RKO (cell line): ENCODE results near the gene METTL23.
"Not testable (repeated sequence)": the region's sequence is repeated elsewhere in the genome, so short reads cannot be mapped to it uniquely, and the experiment has no call there.

Source experiments
- DNase-seq: peaks from one replicate; pipeline ENCODE4 v3.0.0-alpha.2; 2016; ENCODE audit warnings: low spot score

Gene METTL23

DNA sequence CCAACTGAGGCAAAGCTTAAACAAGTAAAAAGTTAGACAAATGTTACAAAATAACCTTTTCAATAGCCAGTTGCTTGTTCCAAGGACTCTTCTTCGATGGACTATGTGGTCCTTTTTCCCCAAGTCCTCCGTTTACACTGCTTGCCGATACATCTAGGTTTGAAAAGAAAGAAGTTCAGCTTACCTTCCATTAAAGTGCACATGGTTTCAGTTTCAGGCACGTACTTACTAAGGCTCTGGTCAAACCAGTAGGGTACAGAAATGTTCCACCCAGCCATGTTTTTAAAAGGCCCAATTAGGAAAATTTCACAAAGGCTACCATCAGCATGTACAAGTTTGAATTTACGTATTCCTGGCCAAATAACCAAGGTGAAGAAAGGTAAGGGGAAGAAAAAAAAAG, 8.4 kb downstream of the METTL23 start:
- DNase-seq, result peak; percentile 66

DNA sequence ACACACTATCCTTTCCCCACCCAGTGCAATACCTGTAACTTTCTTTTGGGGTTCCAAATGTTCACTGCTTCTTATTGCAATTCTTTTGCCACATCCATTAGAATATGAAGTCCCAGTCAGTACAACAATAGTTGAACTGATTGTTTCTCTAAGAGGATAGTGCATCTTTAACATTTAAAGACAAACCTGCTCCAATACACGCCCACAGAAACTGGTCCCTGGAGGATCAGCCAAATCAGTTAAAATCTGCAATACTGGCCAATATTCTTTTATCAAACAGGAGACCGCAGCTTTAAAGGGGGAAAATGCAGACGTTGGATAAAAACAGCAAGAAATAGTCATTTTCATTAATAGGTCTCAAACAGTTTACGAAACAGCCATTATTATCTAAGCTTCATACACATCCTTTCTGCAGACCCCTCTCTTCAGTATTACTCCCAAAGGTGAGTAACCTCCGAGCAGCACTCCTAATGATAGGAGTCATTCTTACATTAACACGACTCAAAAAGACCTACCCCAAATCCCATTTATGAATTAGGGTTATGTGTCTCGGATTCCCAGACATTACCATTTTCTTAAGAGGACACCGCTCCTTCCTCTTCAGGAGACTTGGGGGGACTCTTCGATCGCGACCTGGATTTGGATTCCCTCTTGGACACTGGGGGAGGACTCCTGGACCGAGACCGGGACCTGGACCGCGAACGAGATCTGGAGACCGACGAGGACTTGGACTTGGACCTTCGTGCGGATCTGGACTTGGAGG, 9.1 kb downstream of the METTL23 start:
- DNase-seq, result peak; percentile 52

DNA sequence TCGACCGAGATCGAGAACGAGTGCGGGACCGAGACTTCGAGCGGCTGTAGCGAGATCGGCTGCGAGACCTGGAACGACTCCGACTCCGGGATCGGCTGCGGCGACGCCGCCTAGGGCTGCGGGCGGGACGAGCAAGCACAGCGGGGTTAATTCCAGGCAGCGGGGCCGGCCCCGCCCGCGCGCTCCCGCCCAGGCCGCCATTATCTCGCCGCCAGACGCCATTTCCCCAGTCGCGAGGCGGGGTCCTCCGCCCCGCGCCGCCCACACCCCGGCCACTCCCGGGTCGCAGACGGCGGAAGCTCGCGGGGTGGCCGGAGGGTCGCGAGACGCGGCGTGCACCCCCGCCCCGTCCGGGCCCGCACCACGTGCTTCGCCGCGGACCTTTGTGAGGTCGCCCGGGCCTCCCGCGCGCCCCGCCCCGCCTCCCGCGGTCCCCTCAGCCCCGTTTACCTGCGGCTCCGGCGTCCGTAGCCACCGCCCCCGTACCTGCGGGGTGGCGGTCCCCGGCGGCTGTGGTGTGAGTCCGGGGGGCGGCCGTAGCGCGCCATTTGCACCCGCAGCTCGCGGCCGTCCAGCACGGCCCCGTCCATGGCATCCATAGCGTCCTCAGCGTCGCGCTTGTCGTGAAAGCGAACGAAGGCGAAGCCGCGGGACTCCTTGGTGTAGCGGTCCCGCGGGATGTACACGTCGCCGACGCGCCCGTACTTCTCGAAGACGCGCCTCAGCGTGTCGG, 9.9 kb downstream of the METTL23 start:
- no peak for DNase-seq

DNA sequence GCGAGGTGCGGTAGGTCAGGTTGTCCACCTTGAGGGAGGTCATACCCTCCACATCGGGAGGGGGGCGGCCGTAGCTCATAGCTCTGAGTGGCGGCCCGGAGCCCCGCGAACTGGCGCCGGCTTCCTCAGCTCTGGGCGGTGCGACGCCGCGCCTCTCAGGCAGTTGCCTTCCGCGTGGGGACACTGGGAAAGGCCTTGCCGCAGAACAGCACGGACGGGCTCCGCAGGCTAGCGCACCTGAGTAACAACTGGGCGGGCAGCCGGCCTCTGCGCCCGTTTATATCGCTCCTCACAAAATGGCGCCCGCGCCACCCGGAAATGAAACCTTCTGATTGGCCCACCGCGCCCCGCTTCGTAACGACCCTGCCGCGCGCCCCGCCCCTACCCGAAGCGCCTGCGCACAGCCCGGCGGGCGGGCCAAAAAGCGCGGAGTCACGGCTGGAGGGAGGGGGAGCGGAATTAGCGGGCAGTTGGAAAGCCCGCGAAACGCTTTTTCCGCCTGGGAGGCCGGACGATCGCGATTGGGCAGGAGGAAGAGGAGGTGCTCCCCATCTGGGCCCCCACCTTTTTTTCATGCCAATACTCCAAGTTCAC, 10.5 kb downstream of the METTL23 start, which contains the start of gene SRSF2:
TSS of gene SRSF2 (minus strand) at position 250 of the 594 bp plus-strand sequence. CDS start at position 79, 171 bp downstream.
- DNase-seq, result peak; percentile 97

DNA sequence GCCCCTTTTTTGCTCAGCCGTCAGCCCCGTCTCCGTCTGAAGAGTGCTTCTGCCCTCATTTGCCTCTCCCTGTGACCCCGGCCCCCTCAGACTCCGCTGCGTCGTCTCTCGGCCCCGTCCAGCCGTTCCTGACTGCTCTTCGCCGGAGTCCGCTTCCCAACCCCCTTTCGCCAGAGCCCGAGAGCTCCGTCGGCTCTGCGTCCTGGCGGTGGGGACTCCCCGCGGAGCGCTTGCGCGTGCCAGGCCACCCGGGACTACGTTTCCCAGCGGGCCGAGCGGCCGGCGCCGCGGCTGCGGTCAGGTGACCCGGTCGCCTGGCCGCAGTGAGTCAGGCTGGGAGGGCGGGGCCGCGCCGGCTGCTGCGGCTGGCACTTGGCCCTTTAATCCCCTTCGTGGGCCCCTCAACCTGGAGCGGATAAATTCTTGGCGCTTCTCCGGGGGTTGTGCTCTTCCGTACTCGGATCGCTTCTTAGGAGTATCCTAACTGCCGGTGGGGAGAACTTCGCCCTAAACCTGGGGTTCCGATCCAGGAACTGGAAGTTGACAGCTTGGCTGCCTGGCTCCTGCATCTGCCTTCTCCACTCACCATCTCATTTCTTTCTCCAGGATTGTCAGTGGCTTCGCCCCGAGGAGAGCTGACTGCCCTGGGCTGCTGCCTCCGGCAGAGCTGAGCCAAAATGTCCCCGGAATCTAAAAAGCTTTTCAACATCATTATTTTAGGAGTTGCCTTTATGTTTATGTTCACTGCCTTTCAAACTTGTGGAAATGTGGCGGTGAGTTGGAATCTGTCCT, 11.2 kb downstream of the METTL23 start, which contains the start of gene MFSD11:
TSS of gene MFSD11 (plus strand) at position 444 of the 792 bp plus-strand sequence. CDS start at position 678, 234 bp downstream.
- DNase-seq, result peak; percentile 94

DNA sequence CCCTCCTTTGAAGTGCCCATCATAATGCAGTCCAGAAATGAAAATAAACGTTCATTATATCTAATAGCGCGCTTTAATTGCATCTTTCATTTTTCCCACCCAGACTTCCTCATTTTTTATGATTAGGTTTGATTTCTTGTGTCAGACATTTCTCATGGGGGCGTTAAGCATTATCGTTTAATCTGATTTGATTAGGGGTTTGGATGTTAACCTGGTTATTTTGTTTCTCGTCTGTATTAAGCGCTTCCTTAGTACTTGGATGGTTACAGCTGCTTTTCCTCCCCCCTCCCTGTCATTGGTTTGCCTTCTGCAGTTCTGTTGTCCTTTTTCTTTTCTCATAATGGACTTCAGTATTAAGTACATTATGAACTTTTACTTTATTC, 11.8 kb downstream of the METTL23 start:
- no peak for DNase-seq

DNA sequence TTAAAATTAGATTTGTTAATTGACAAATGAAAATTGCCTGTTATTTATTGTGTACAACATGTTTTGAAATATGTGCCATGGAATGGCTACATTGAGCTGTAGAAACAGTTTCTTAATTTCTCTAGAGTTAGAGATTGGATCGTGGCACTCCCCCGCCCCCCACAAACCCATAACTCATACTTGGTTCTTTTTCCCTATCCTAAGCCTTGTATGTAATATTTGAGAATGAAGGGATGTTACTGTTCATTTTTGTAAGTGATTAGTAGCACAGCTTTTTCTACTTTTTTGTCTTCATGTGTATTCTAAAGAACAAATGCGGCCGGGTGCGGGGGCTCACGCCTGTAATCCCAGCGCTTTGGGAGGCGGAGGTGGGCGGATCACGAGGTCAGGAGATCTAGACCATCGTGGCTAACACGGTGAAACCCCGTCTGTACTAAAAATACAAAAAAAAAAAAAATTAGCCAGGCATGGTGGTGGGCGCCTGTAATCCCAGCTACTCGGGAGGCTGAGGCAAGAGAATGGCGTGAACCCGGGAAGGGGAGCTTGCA, 13.0 kb downstream of the METTL23 start:
- DNase-seq, result not testable (repeated sequence)

DNA sequence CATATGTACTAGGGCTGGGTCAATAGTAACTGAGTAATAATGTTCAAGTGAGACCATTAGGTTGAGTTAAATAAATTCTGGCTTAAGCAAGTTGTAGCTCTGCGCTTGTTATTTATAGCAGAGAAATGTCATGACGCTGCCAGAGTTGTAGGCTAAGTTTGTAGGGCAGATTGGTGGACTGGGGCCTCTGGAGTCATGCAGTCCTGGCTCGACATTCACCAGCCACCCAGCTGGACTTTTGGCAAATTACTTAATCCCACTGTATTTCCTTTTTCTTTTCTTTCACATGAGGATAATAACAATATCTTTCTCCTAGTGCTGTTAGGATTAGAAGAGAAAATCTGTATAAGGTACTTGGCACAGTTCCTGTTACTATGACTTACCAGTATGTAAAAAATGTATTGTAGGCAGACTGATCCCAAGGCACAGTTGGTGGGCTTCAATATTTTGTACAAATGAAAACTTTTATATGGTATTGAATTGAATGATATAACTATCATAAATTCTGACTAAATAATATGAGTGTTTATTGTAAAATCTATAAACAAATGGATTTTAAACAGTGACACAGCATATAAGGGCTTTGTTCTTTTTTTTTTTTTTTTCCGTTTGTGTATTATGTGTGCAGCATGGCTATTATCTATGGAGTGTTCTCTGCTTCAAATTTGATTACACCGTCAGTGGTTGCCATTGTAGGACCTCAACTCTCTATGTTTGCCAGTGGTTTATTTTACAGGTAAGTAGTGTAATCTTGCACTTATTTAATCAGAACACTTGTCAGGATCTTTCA, 13.9 kb downstream of the METTL23 start:
- no peak for DNase-seq

DNA sequence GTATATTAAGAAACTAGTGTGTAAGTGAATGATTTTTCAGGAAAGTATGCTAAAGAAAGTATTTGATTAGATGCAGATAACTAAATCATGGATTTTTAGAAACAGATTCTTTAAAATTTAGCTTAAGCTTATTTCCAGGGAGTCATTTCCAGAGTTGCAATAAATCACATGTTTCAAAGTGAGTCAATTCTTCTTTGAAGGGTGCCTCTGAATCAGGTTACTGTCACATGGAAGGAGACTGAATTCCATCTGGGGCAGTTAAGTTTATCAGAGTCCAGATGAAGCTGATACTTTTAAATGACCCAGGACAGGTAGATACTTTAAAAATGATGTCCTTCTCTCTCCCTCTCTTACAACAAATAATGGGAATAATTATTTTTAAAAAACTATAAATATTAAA, 16.3 kb downstream of the METTL23 start:
- DNase-seq, result peak; percentile 70

DNA sequence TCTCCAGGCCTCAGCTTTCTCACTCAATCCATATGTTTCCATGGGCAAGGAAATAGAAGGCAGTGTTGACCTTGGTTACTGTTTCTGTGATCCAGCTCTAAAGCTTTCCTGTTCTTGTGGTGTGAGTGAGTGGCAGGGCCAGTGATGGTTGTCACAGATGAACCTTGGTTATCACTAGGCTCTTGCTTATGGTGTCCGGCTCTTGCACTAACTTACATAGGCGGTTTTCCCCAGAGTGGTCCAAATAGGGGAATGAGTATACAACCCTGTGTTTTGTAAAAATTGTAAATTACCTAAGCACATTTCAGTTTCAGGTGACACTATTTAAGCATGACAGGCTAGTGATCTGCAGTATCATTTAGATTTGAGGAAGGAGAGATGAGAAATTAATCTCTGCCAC, 18.1 kb downstream of the METTL23 start:
- no peak for DNase-seq

DNA sequence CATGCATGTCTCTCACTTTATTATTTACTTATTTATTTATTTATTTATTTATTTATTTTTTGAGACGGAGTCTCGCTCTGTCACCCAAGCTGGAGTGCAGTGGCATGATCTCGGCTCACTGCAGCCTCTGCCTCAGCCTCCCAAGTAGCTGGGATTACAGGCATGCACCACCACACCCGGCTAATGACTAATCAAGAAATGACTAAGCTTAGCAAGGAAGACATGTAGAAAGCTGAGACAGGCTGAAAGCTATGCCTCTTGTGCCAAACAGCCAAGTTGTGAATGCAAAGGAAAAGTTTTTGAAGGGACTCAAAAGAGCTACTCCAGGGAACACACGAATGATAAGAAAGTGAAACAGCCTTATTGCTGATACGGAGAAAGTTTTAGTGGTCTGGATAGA, 19.1 kb downstream of the METTL23 start:
- DNase-seq, result peak; percentile 62

DNA sequence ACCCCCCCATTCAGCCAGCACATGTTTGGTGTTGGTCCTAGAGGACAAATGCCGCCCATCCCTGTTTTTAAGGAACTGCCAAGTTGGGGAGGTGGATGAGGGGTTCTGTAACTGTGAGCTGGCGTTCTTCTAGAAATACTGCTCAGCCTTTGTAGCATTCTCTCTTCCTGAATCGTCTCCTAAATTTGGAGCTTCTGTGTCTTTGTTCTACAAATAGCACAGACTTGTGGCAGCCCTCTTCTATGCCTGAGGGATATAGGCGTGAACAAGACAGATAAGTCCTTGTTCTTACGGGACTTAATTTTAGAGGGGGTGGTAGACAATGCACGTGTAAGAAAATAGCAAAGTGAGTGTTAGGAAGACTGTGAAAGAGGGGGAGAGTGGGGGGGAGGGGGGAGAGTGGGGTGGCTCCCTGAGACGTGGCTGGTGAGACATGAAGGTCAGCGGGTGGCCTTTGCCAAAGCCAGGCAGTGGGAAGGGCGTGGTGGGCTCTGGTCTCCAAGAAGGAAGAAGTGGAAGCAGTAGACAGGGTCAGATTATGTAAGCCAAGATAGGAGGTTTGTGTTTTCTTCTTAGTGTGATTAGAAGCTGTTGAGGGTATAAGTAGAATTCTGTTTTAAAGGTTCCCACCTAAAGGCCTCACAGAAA, 21.2 kb downstream of the METTL23 start:
- no peak for DNase-seq

DNA sequence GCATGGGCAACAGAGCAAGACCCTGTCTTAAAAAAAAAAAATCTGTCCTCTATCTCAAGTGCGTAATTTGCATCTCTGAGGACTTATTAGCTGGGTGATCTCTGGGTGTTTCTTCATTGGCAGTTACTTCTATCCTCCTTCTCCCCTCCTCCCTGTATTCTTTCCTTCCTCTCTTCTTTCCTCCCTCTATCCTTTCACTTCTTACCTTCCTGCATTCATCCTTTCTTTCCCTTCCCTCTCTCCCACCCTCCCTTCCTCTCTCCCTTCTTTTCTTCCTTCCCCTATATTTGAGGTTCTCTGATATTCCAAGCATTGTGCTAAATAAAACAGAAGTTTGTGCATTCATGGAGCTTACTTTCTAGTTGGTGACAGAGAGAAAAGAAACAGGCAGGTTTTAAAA, 22.0 kb downstream of the METTL23 start:
- no peak for DNase-seq

DNA sequence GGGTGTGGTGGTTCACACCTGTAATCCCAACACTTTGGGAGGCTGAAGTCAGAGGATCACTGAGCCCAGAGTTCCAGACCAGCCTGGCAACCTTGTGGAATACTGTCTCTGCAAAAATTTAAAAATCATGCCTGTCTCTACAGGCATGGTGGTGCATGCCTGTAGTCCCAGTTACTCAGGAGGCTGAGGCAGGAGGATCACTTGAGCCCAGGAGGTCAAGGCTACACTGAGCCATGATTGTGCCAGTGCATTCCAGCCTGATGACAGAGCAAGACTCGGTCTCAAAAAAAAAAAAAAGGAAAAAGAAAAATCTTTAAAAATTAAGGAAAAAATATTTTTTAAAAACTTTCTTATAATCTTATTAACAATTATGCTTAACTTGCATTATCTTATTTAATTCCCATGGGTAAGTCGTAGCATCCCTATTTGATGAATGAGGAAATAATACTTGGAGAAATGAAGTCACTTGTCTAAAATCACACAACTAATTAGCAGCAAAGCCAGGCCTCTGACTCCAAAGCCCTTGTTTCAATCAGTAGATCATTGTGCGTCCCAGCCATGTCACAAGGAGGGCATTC, 24.9 kb downstream of the METTL23 start:
- DNase-seq, result no peak

DNA sequence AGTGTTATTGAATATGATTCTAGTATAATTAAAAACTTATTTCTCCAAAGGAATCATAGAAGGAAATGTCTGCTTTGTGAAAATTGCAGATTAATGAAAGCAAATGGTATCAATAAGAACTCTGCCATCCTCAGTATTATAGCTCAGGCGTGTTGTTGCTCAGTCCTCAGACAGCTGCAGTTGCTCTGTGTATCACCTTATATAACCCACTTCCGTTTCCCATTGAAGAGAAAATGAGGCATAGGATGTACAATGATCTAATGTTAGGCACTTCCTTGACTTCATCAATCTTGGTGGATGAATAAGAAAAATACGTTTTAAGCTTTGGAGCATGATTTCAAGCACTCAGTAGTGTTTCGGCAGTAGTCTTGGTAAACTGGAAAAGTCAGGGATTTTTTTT, 25.4 kb downstream of the METTL23 start:
- DNase-seq, result no peak

DNA sequence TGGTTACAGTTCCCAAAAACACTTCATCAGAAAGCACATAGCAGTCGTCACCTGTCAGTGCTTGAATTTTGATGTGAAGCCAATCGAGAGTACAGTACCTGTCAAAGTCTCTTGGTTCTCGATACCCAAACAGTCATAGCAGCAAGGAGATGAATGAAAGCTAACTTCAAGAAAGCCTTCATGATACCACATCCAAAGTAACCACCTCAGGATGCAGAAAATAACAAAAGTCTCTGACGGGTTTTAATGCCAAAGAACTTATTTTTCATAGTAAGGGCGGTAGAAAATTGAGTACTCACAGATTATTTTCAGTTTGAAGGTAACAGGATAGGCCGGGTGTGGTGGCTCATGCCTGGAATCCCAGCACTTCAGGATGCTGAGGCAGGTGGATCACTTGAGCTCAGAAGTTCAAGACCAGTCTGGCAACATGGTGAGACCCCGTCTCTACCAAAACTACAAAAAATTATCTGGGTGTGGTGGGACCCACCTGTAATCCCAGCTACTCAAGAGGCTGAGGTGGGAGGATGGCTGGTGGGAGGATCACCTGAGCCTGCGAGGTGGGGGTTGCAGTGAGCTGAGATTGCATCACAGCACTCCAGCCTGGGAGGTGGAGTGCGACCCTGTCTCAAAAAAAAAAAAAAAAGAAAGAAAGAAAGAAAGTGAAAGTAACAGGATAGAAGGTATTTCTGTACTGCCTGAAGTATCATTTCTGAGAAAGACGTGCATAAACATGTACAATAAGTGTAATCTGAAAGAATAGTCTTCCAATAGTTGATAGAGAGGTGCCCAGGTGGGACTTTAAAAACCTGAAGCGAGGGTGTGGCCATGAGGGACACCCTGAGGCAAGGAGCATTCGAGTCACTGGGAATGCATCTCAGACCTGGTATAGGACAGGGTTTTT, 26.7 kb downstream of the METTL23 start:
- no peak for DNase-seq

DNA sequence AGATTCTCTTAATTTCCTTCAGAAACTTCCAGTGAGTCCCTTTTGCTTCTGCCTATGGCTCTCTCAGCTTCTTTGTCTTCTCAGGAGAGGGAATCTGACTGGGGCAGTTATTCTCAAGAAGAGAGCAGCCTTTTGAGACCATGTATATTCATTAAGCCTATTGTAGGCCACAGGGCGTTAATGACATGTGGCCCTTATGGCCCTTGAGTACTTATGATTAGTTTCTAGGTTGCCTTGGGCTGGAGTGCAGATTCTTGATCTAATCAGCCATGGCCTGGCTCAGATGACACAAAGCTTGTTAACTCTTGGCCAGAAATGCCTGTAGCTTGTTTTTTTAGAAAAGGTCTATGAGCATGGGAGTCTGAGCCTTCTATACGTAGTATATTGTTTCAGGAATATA, 28.6 kb downstream of the METTL23 start:
- no peak for DNase-seq

DNA sequence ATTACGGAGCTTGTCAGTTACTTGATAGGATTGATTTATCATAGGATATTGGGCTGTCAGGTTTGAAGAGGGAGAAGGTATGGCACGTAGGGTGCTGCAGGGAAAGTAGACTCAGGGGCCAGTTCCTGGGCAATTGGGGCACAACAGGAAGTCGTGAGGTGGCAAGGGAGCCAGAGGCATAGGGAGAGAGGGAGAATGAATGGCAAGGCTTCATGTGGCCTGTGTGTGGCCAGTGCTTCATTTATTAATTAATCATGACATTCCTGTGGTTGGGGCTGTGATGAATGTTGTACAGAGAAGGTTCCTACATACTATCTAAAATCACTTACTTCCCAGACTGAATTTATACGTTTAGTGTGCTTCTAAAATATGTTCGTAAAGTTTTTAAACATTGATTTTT, 30.6 kb downstream of the METTL23 start:
- no peak for DNase-seq

DNA sequence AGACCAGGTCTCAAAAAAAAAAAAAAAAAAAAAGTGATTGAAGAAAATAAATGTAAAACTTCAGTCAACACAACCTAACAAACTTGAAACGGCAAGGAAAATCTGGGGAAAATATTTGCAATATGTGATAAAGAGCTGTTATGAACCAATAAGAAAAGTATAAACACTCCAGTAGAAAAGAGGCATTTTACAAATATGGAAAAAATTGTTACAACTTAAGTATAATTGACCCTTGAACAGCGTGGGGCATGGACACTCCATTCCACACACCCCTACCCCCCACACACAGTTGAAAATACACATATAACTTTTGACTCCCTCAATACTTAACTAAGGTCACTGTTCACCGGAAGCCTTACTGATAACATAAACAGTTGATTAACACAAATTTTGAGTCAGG, 31.9 kb downstream of the METTL23 start:
- no peak for DNase-seq
